DOHH2 (cell line): ENCODE results near the gene MEP1A.

Experiments
- H3F3A ChIP-seq: fragments of 200-600 bp; sonication (generic), shearing (Covaris generic); 2 replicates; pipeline ENCODE4 v1.6.0; 2016; ENCODE audit warnings: antibody characterized with exemption, mild to moderate bottlenecking; ENCODE audit not compliant: control insufficient read depth, insufficient read depth
- H3K27ac ChIP-seq: fragments of 200-600 bp; sonication (generic); 2 replicates; pipeline ENCODE4 v1.5.1; 2014; ENCODE audit warnings: low read depth, mild to moderate bottlenecking, low read length, moderate library complexity
- H3K27me3 ChIP-seq: fragments of 200-600 bp; sonication (generic); 2 replicates; pipeline ENCODE4 v1.6.1; 2014; ENCODE audit warnings: mild to moderate bottlenecking, low read length, mixed read lengths; ENCODE audit not compliant: control insufficient read depth
- H3K36me3 ChIP-seq: fragments of 200-600 bp; sonication (generic); 2 replicates; pipeline ENCODE4 v1.6.1; 2014; ENCODE audit warnings: mild to moderate bottlenecking, low read length, moderate library complexity, mixed read lengths; ENCODE audit not compliant: control insufficient read depth
- H3K4me1 ChIP-seq: fragments of 200-600 bp; sonication (generic); 2 replicates; pipeline ENCODE4 v1.6.1; 2014; ENCODE audit warnings: mild to moderate bottlenecking, low read length, mixed read lengths; ENCODE audit not compliant: control insufficient read depth
- H3K4me2 ChIP-seq: fragments of 200-600 bp; sonication (generic); 2 replicates; pipeline ENCODE4 v1.6.0; 2014; ENCODE audit warnings: mild to moderate bottlenecking, low read length, moderate library complexity
- H3K4me3 ChIP-seq: fragments of 200-600 bp; sonication (generic); 2 replicates; pipeline ENCODE4 v1.5.1; 2014; ENCODE audit warnings: mild to moderate bottlenecking, low read length, mixed read lengths
- H3K79me2 ChIP-seq: fragments of 200-600 bp; sonication (generic); 2 replicates; pipeline ENCODE4 v1.6.1; 2014; ENCODE audit warnings: mild to moderate bottlenecking, low read length, mixed read lengths; ENCODE audit not compliant: control insufficient read depth
- H3K9me2 ChIP-seq: fragments of 200-600 bp; sonication (generic); replicated peaks from 2 replicates; pipeline ENCODE4 v1.6.1; 2014; ENCODE audit warnings: mild to moderate bottlenecking, low read length, mixed read lengths; ENCODE audit not compliant: control insufficient read depth
- H3K9me3 ChIP-seq: fragments of 200-600 bp; sonication (generic); 2 replicates; pipeline ENCODE4 v1.6.1; 2014; ENCODE audit warnings: antibody characterized with exemption, low read length, mixed read lengths; ENCODE audit not compliant: control insufficient read depth, insufficient read depth
- H4K20me1 ChIP-seq: fragments of 200-600 bp; sonication (generic); 2 replicates; pipeline ENCODE4 v1.6.0; 2014; ENCODE audit warnings: low read depth, mild to moderate bottlenecking, antibody characterized with exemption, low read length, moderate library complexity; ENCODE audit not compliant: control insufficient read depth, insufficient read depth
- EZH2phosphoT487 ChIP-seq: fragments of 200-600 bp; sonication (generic); IDR thresholded peaks from 2 replicates; pipeline ENCODE4 v1.6.1; 2017; ENCODE audit warnings: borderline replicate concordance, mild to moderate bottlenecking, antibody characterized with exemption, low read length, moderate library complexity, mixed read lengths
- TF ChIP-seq, protein P1 (sequence below): fragments of 200-600 bp; sonication (generic); IDR thresholded peaks from one replicate; pipeline ENCODE4 v1.5.1; 2014; ENCODE audit warnings: antibody characterized with exemption, mild to moderate bottlenecking, low read depth, low read length; ENCODE audit not compliant: poor library complexity, severe bottlenecking

MEP1A gene

DNA sequence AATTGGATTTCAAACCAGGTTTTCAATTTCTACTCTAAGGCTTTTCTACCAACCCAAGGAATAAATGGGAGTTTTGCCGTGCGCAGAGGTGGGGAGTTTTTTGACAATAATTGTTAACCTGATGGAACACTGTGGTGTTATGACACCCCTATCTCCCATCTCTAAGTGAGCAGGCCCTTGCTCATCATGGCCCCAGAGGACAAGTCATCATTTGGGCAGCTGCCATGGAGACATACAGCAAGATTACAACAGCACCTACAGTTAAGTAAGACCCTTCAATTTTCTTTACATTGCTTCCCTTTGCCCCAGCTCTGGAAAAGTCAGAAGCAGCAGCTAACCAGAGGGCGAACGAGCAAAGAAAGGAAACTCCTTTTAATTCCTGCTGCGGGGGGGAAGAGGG, 74.2 kb downstream of the MEP1A start:
- no peaks in the 10 kb centered on the region for H4K20me1 ChIP-seq
- H3K4me1 ChIP-seq, result no peaks in the 10 kb centered on the region
- H3F3A ChIP-seq, result no peaks in the 10 kb centered on the region
- H3K4me2 ChIP-seq, result no peak overlapping the region
- H3K36me3 ChIP-seq, result no peaks in the 10 kb centered on the region
- no peaks in the 10 kb centered on the region for H3K79me2 ChIP-seq
- no peaks in the 10 kb centered on the region for H3K9me2 ChIP-seq
- H3K27ac ChIP-seq, result no peak overlapping the region
- H3K9me3 ChIP-seq, result no peaks in the 10 kb centered on the region
- H3K27me3 ChIP-seq, result no peaks in the 10 kb centered on the region
- no peak for TF ChIP-seq EZH2phosphoT487
- TF ChIP-seq, protein P1, sequence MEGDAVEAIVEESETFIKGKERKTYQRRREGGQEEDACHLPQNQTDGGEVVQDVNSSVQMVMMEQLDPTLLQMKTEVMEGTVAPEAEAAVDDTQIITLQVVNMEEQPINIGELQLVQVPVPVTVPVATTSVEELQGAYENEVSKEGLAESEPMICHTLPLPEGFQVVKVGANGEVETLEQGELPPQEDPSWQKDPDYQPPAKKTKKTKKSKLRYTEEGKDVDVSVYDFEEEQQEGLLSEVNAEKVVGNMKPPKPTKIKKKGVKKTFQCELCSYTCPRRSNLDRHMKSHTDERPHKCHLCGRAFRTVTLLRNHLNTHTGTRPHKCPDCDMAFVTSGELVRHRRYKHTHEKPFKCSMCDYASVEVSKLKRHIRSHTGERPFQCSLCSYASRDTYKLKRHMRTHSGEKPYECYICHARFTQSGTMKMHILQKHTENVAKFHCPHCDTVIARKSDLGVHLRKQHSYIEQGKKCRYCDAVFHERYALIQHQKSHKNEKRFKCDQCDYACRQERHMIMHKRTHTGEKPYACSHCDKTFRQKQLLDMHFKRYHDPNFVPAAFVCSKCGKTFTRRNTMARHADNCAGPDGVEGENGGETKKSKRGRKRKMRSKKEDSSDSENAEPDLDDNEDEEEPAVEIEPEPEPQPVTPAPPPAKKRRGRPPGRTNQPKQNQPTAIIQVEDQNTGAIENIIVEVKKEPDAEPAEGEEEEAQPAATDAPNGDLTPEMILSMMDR, result no peak
- H3K4me3 ChIP-seq, result no peak overlapping the region

GRCh38 chr6:46876126-46876525, 82.9 kb downstream of the MEP1A start:
- Histone ChIP-seq H3K4me2 (no peak overlapping the region), H3K79me2 (no peaks in the 10 kb centered on the region), H3F3A (no peaks in the 10 kb centered on the region), H3K9me2 (no peaks in the 10 kb centered on the region), H3K27ac (no peak overlapping the region), H3K27me3 (no peaks in the 10 kb centered on the region), H4K20me1 (no peaks in the 10 kb centered on the region), H3K4me3 (no peak overlapping the region), H3K4me1 (no peaks in the 10 kb centered on the region), H3K36me3 (no peaks in the 10 kb centered on the region), H3K9me3 (no peaks in the 10 kb centered on the region)
- no peak for TF ChIP-seq EZH2phosphoT487
- TF ChIP-seq, protein P1, result no peak

DNA sequence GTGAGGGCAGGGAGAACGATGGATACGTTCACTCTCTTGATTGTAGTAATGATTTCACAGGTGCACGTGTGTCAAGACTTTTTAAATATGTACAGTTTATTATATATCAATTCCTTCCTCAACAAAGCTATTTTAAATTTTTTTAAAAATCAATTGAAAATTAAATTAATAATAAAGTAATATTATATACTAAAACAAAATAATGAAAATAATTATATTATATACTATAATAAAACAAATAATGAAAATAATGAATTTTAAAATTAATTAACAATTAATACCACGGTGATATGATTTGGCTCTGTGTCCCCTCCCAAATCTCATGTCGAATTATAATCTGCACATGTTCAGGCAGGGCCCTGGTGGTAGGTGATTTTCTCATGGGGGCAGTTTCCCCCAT, 85.8 kb downstream of the MEP1A start:
- Histone ChIP-seq H3K79me2 (no peaks in the 10 kb centered on the region), H3K4me2 (no peak overlapping the region), H3K9me2 (no peaks in the 10 kb centered on the region), H3K36me3 (no peaks in the 10 kb centered on the region), H3K27ac (no peak overlapping the region), H3K4me3 (no peak overlapping the region), H4K20me1 (no peaks in the 10 kb centered on the region), H3F3A (no peaks in the 10 kb centered on the region), H3K9me3 (no peaks in the 10 kb centered on the region), H3K4me1 (no peaks in the 10 kb centered on the region), H3K27me3 (peaks cover 6% of the 10 kb centered on the region)
- TF ChIP-seq, protein P1, result no peak
- TF ChIP-seq EZH2phosphoT487, result no peak

DNA sequence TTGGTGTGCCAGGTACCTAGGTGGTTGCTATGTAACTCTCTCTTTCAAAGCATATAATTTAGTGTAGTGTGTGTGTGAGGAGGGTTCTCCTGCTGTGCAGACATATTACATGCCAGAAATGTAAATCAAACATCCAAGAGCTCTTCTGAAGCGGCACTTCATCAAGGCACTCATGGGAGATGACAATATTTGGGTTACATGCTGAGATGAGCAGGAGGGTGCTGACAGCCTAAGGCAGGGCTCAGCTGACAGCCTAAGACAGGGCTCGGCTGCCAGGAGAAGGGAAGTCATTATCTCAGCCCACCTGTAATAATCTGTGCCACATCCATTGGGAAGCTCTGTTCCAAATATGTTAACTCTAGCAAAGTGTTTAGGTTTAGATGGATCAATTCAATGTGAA, 89.5 kb downstream of the MEP1A start:
- TF ChIP-seq, protein P1, result no peak
- no peak for TF ChIP-seq EZH2phosphoT487
- H3K4me1 ChIP-seq, result no peaks in the 10 kb centered on the region
- H3K9me2 ChIP-seq, result no peaks in the 10 kb centered on the region
- H3K4me3 ChIP-seq, result no peak overlapping the region
- no peaks in the 10 kb centered on the region for H3K79me2 ChIP-seq
- no peak overlapping the region for H3K4me2 ChIP-seq
- H3K27me3 ChIP-seq, result peaks cover 6% of the 10 kb centered on the region
- H3K36me3 ChIP-seq, result no peaks in the 10 kb centered on the region
- no peaks in the 10 kb centered on the region for H3F3A ChIP-seq
- no peak overlapping the region for H3K27ac ChIP-seq
- H3K9me3 ChIP-seq, result no peaks in the 10 kb centered on the region
- H4K20me1 ChIP-seq, result no peaks in the 10 kb centered on the region
